Pancreas (tissue), 10 donors: ENCODE results near the gene OR2L5. TPM values are rescaled to one million over a fixed set of nuclear protein-coding genes. Genes with fewer than 3 reads are reported as not detected.

Source experiments
- ATAC-seq, 4 donors: fragments of 200-7000 bp; cut with Tn5 transposase; one replicate each; pipeline versions ENCODE4 v1.8.0 to v1.9.1; 2020; ENCODE audit warnings: mild to moderate bottlenecking in 4 of 4, moderate library complexity in 4 of 4
- DNase-seq, 6 donors: peaks; one replicate each; pipeline ENCODE4 v3.0.0-alpha.2; 2020
- FAIRE-seq: peaks from 2 replicates; lab custom pipeline; 2012; peaks lifted over from hg19 to GRCh38; lab: Jason Lieb, UNC
- H3K27ac ChIP-seq, 4 donors: fragments of 200-600 bp; sonication (generic); 1 replicate in 3 of 4; 2 replicates in 1 of 4; pipeline versions ENCODE4 v1.5.0 to v1.8.0; 2020
- H3K27me3 ChIP-seq, 4 donors: fragments of 200-600 bp; one replicate each; pipeline ENCODE4 v1.8.0; 2021
- H3K36me3 ChIP-seq, 3 donors: fragments of 200-600 bp; sonication (generic) in 1 of 3; one replicate each; pipeline versions ENCODE4 v1.5.0 to v1.8.0; 2020 to 2021
- H3K4me1 ChIP-seq, 3 donors: fragments of 200-600 bp; one replicate each; pipeline ENCODE4 v1.8.0; 2021
- H3K4me3 ChIP-seq, 4 donors: fragments of 200-600 bp; sonication (generic) in 2 of 4; one replicate each; pipeline versions ENCODE4 v1.5.0 to v1.8.0; 2020 to 2021
- H3K9me3 ChIP-seq, 4 donors: fragments of 200-600 bp; one replicate each; pipeline ENCODE4 v1.8.0; 2021
- CTCF ChIP-seq, 4 donors: fragments of 200-600 bp; sonication (generic) in 3 of 4; IDR thresholded peaks; one replicate each; pipeline versions ENCODE4 v1.5.0 to v1.8.0; 2021; ENCODE audit warnings: antibody characterized with exemption in 4 of 4
- WGBS, 2 donors: extraction: QIAGEN DNeasy Blood & Tissue Kit; methylation state at CpG; one replicate each; pipeline ENCODE4 v1.1.7; 2013; 5-methylcytosine and 5-hydroxymethylcytosine counted together
- intact Hi-C, 3 donors: fragments of 100-400 bp; cut with DNase I; formaldehyde crosslinking; loops; one replicate each; pipeline versions ENCODE4 v1.11.1 to v1.14.2; 2022
- polyA plus RNA-seq, 2 donors: library from polyadenylated mRNA; stranded (reverse); fragments of 200-250 nt; gene quantifications; one replicate each; pipeline ENCODE4 v1.2.3, GENCODE V29; 2013
- total RNA-seq, 6 donors: library from RNA; stranded (reverse); fragmentation: NEBNext Ultra II Directional in 4 of 6; extraction: Animal tissue kit (Norgen Biotek cat#: 25700) in 4 of 6; gene quantifications; one replicate each; pipeline versions ENCODE4 v1.2.1 to v1.2.4, GENCODE V29; 2021 to 2023
- donor health status: healthy with polysubstance abuse.
- donor health status: DM: no; HTN: no; CAD: no; lungs with moderate emphysema.
- donor health status: DM: no; HTN: no; CAD: no.
- donor health status: control.
- donor health status: control.
- donor health status: Bipolar disorder and iron deficiency.
- donor health status: DM: yes; HTN: yes; CAD: no.
- donor health status: DM: no; HTN: no; CAD: no.
- donor health status: DM: no; HTN: no; CAD: no.
- donor health status: DM: yes; HTN: yes; CAD: no.

OR2L5 gene
- total and polyA plus RNA-seq, 8 donors: not detected

GRCh38 chr1:248000169-248000568 is 13.3 kb upstream of the OR2L5 start:
- Histone ChIP-seq H3K27ac (no peak overlapping the region), H3K9me3 (no peaks in the 10 kb centered on the region), H3K36me3 (no peaks in the 10 kb centered on the region), H3K27me3 (no peaks in the 10 kb centered on the region), H3K4me1 (no peaks in the 10 kb centered on the region), H3K4me3 (no peak overlapping the region)
- TF ChIP-seq CTCF (IDR thresholded peaks at IDR 0.05): no peak
- ATAC-seq (no peak), FAIRE-seq (no peak), DNase-seq (no peak)
- intact Hi-C loops: no loop called here
- 56 to 78% methylated on average over 1 of the region's 1 CpG for WGBS, 2 donors

GRCh38 chr1:248007778-248008177 is 5.7 kb upstream of the OR2L5 start:
- FAIRE-seq (no peak), DNase-seq (no peak), ATAC-seq (no peak)
- no peaks in the 10 kb centered on the region for H3K4me1 ChIP-seq
- no peak for TF ChIP-seq CTCF (IDR thresholded peaks at IDR 0.05)
- no peaks in the 10 kb centered on the region for H3K36me3 ChIP-seq
- H3K4me3 ChIP-seq: no peak overlapping the region
- WGBS, 2 donors: 24 to 26% methylated on average over 1 of the region's 1 CpG
- no peaks in the 10 kb centered on the region for H3K27me3 ChIP-seq
- intact Hi-C loops: no loop called here
- no peaks in the 10 kb centered on the region for H3K9me3 ChIP-seq
- H3K27ac ChIP-seq: no peak overlapping the region

GRCh38 chr1:248009681-248010080 is 3.8 kb upstream of the OR2L5 start:
- WGBS, 2 donors: 58 to 74% methylated on average over 3 of the region's 3 CpGs
- Histone ChIP-seq H3K9me3 (no peaks in the 10 kb centered on the region), H3K36me3 (no peaks in the 10 kb centered on the region), H3K4me3 (no peak overlapping the region), H3K27me3 (no peaks in the 10 kb centered on the region), H3K4me1 (no peaks in the 10 kb centered on the region), H3K27ac (no peak overlapping the region)
- intact Hi-C loops: no loop called here
- no peak for DNase-seq
- FAIRE-seq: no peak
- no peak for TF ChIP-seq CTCF (IDR thresholded peaks at IDR 0.05)
- ATAC-seq: no peak

GRCh38 chr1:248015803-248016202 is 2.3 kb downstream of the OR2L5 start:
- 36 to 62% methylated on average over 1 of the region's 1 CpG for WGBS, 2 donors
- no peaks in the 10 kb centered on the region for H3K27me3 ChIP-seq
- H3K9me3 ChIP-seq: no peaks in the 10 kb centered on the region
- no peaks in the 10 kb centered on the region for H3K4me1 ChIP-seq
- no peak for TF ChIP-seq CTCF (IDR thresholded peaks at IDR 0.05)
- ATAC-seq (no peak), DNase-seq (no peak), FAIRE-seq (no peak)
- intact Hi-C loops: no loop called here
- no peaks in the 10 kb centered on the region for H3K36me3 ChIP-seq
- H3K27ac ChIP-seq: no peak overlapping the region
- H3K4me3 ChIP-seq: no peak overlapping the region

- Histone ChIP-seq H3K9me3 (no peaks in the 10 kb centered on the region), H3K4me3 (no peak within 1 kb of the TSS), H3K36me3 (no peaks in the 10 kb centered on the region), H3K27me3 (no peaks in the 10 kb centered on the region), H3K4me1 (no peaks in the 10 kb centered on the region), H3K27ac (no peak within 1 kb of the TSS)
- TF ChIP-seq CTCF (IDR thresholded peaks at IDR 0.05): no peak
- FAIRE-seq: no peak
- no peak for DNase-seq
- intact Hi-C loops: no loop called here
- no peak for ATAC-seq
- WGBS, 2 donors: 12 to 28% methylated on average over 2 of the region's 2 CpGs
These were observed 16.3 kb downstream of the OR2L5 start, which contains the start of gene OR2L2 for GRCh38 chr1:248029770-248030169. Gene OR2L2, plus strand, starts transcription at chr1:248030070. Its CDS starts 8,198 bp downstream, at chr1:248038268.
